GM12878 (cell line): ENCODE data around the gene LAMA2. TPM values are rescaled to one million over a fixed set of nuclear protein-coding genes. Genes with fewer than 3 reads are reported as not detected.

Source experiments
- BRCA1 ChIP-seq: IDR thresholded peaks from 2 replicates; pipeline ENCODE4 v1.6.1; 2011; ENCODE audit warnings: low read depth, low read length, improper control_type of control experiment
- E4F1 ChIP-seq: fragments of 450-650 bp; IDR thresholded peaks from 2 replicates; pipeline ENCODE4 v1.6.1; 2018; ENCODE audit warnings: borderline replicate concordance, mild to moderate bottlenecking; ENCODE audit not compliant: partially characterized antibody
- MTA2 ChIP-seq: fragments of 450-650 bp; IDR thresholded peaks from 2 replicates; pipeline ENCODE4 v1.6.1; 2016; ENCODE audit warnings: low read depth, mild to moderate bottlenecking, moderate library complexity
- MXI1 ChIP-seq: fragments of 150-350 bp; IDR thresholded peaks from 2 replicates; pipeline ENCODE4 v1.6.1; 2011; ENCODE audit warnings: low read depth, mild to moderate bottlenecking, inconsistent platforms, low read length, improper control_type of control experiment
- NR2C2 ChIP-seq: IDR thresholded peaks from 2 replicates; pipeline ENCODE4 v1.6.1; 2011; ENCODE audit warnings: borderline replicate concordance, low read depth; ENCODE audit not compliant: control insufficient read depth, insufficient read length
- POU2F2 ChIP-seq: IDR thresholded peaks from 3 replicates; pipeline ENCODE4 v1.6.1; 2011; ENCODE audit warnings: low read depth, mild to moderate bottlenecking, low read length, borderline replicate concordance
- WRNIP1 ChIP-seq: IDR thresholded peaks from 2 replicates; pipeline ENCODE4 v1.6.1; 2011; ENCODE audit warnings: low read depth, low read length, improper control_type of control experiment, borderline replicate concordance
- ZBED1 ChIP-seq: IDR thresholded peaks from 2 replicates; pipeline ENCODE4 v1.6.1; 2016; ENCODE audit warnings: borderline replicate concordance
- ZNF217 ChIP-seq: fragments of 450-650 bp; IDR thresholded peaks from 2 replicates; pipeline ENCODE4 v1.6.1; 2017; ENCODE audit warnings: antibody characterized with exemption, mild to moderate bottlenecking
- ZNF274 ChIP-seq: IDR thresholded peaks from one replicate; pipeline ENCODE4 v1.8.0; 2011; ENCODE audit not compliant: insufficient read length, insufficient read depth
- polyA plus RNA-seq, 11 experiments: library from polyadenylated mRNA; depleted of rRNA in 4 of 11; unstranded in 6 of 11; stranded (reverse) in 5 of 11; fragments of >200 nt; fragmentation: Nextera tagmentation in 4 of 11; fragmentation: Illumina TruSeq in 1 of 11; extraction: Ambion mirVana in 4 of 11; extraction: Trizol in 1 of 11; gene quantifications; 1 replicate in 1 of 11; 2 replicates in 10 of 11; pipeline versions ENCODE4 v1.2.1 to v1.2.3, GENCODE V29; 2011 to 2016; ENCODE audit warnings: inconsistent platforms in 2 of 11, missing spikeins in 2 of 11, low read depth in 1 of 11
- total RNA-seq, 4 experiments: library from RNA; depleted of rRNA in 3 of 4; stranded (reverse); fragments of >200 nt in 3 of 4; fragmentation: Illumina TruSeq in 1 of 4; extraction: Trizol in 1 of 4; gene quantifications; 2 replicates each; pipeline versions ENCODE4 v1.2.1 to v1.2.3, GENCODE V29; 2013 to 2021
- TF ChIP-seq, protein P1 (sequence below): IDR thresholded peaks from 2 replicates; pipeline ENCODE4 v1.6.1; 2012; ENCODE audit warnings: improper control_type of control experiment, low read depth, low read length; ENCODE audit not compliant: insufficient replicate concordance
- TF ChIP-seq, protein P2 (sequence below): fragments of 450-650 bp; formaldehyde crosslinking; IDR thresholded peaks from 2 replicates; pipeline ENCODE4 v1.4.0; 2020; ENCODE audit warnings: mild to moderate bottlenecking, moderate library complexity
- TF ChIP-seq, protein P3 (sequence below): IDR thresholded peaks from 2 replicates; pipeline ENCODE4 v1.6.1; 2011; ENCODE audit warnings: borderline replicate concordance, low read depth, mild to moderate bottlenecking, moderate library complexity, mixed read lengths, low read length; ENCODE audit not compliant: insufficient read depth; ENCODE audit errors: extremely low read length
- TF ChIP-seq, protein P4 (sequence below): fragments of 450-650 bp; IDR thresholded peaks from 2 replicates; pipeline ENCODE4 v1.6.1; 2017; ENCODE audit warnings: low read depth, mild to moderate bottlenecking, moderate library complexity

Gene LAMA2
- total and polyA plus RNA-seq, 10 of the 15 experiments (the other 5 are each of a cell fraction or from before 2014, with no cell fraction given): 0.04 to 2.0 (median 0.37) TPM; not detected in 1

DNA sequence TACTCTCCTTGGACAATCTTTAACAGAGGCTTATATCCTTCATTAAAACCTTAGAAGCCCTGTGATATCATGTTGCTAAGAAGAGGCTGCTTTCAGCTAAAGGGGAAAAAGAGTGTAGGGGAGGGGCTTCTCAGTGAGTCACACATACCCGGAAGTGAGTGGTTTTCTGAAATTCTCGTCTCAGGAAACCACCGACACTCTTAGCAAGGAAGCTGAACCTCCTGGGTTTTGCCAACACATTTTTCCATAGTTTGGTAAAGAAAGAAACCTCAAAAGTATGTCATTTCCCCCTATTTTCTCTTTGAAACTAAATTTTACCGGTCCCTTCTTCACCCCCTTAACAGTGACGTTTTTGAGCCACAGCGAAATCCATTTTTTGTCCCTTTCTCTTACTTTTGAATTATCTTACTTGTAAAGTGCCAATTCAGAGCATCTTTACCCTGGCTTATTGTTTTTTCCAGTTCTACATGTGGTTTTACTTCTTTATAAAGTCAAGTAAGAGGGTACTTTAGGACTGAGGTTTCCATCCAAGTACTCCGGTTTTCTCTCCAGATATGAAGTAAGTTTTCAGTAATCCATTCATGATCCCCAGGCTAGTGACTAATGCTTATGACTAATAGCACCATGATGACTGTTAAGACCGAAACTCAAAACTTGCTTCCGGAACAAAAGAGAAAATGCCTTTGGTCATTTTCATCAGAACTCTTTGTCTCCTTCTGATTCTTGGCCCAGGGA is 607.8 kb downstream of the LAMA2 start (continued):
- TF ChIP-seq, protein P1, sequence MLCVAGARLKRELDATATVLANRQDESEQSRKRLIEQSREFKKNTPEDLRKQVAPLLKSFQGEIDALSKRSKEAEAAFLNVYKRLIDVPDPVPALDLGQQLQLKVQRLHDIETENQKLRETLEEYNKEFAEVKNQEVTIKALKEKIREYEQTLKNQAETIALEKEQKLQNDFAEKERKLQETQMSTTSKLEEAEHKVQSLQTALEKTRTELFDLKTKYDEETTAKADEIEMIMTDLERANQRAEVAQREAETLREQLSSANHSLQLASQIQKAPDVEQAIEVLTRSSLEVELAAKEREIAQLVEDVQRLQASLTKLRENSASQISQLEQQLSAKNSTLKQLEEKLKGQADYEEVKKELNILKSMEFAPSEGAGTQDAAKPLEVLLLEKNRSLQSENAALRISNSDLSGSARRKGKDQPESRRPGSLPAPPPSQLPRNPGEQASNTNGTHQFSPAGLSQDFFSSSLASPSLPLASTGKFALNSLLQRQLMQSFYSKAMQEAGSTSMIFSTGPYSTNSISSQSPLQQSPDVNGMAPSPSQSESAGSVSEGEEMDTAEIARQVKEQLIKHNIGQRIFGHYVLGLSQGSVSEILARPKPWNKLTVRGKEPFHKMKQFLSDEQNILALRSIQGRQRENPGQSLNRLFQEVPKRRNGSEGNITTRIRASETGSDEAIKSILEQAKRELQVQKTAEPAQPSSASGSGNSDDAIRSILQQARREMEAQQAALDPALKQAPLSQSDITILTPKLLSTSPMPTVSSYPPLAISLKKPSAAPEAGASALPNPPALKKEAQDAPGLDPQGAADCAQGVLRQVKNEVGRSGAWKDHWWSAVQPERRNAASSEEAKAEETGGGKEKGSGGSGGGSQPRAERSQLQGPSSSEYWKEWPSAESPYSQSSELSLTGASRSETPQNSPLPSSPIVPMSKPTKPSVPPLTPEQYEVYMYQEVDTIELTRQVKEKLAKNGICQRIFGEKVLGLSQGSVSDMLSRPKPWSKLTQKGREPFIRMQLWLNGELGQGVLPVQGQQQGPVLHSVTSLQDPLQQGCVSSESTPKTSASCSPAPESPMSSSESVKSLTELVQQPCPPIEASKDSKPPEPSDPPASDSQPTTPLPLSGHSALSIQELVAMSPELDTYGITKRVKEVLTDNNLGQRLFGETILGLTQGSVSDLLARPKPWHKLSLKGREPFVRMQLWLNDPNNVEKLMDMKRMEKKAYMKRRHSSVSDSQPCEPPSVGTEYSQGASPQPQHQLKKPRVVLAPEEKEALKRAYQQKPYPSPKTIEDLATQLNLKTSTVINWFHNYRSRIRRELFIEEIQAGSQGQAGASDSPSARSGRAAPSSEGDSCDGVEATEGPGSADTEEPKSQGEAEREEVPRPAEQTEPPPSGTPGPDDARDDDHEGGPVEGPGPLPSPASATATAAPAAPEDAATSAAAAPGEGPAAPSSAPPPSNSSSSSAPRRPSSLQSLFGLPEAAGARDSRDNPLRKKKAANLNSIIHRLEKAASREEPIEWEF: no peak
- TF ChIP-seq NR2C2: no peak
- TF ChIP-seq, protein P2, sequence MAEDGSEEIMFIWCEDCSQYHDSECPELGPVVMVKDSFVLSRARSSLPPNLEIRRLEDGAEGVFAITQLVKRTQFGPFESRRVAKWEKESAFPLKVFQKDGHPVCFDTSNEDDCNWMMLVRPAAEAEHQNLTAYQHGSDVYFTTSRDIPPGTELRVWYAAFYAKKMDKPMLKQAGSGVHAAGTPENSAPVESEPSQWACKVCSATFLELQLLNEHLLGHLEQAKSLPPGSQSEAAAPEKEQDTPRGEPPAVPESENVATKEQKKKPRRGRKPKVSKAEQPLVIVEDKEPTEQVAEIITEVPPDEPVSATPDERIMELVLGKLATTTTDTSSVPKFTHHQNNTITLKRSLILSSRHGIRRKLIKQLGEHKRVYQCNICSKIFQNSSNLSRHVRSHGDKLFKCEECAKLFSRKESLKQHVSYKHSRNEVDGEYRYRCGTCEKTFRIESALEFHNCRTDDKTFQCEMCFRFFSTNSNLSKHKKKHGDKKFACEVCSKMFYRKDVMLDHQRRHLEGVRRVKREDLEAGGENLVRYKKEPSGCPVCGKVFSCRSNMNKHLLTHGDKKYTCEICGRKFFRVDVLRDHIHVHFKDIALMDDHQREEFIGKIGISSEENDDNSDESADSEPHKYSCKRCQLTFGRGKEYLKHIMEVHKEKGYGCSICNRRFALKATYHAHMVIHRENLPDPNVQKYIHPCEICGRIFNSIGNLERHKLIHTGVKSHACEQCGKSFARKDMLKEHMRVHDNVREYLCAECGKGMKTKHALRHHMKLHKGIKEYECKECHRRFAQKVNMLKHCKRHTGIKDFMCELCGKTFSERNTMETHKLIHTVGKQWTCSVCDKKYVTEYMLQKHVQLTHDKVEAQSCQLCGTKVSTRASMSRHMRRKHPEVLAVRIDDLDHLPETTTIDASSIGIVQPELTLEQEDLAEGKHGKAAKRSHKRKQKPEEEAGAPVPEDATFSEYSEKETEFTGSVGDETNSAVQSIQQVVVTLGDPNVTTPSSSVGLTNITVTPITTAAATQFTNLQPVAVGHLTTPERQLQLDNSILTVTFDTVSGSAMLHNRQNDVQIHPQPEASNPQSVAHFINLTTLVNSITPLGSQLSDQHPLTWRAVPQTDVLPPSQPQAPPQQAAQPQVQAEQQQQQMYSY: no peak
- peak; percentile 46; the same call in 1 of the 2 replicates for TF ChIP-seq MTA2
- peak; percentile 53; the same call in 1 of the 2 replicates for TF ChIP-seq ZBED1
- no peak for TF ChIP-seq BRCA1
- TF ChIP-seq E4F1: peak; percentile 28
- TF ChIP-seq, protein P3, sequence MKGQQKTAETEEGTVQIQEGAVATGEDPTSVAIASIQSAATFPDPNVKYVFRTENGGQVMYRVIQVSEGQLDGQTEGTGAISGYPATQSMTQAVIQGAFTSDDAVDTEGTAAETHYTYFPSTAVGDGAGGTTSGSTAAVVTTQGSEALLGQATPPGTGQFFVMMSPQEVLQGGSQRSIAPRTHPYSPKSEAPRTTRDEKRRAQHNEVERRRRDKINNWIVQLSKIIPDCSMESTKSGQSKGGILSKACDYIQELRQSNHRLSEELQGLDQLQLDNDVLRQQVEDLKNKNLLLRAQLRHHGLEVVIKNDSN: no peak
- no peak for TF ChIP-seq ZNF274
- TF ChIP-seq, protein P4, sequence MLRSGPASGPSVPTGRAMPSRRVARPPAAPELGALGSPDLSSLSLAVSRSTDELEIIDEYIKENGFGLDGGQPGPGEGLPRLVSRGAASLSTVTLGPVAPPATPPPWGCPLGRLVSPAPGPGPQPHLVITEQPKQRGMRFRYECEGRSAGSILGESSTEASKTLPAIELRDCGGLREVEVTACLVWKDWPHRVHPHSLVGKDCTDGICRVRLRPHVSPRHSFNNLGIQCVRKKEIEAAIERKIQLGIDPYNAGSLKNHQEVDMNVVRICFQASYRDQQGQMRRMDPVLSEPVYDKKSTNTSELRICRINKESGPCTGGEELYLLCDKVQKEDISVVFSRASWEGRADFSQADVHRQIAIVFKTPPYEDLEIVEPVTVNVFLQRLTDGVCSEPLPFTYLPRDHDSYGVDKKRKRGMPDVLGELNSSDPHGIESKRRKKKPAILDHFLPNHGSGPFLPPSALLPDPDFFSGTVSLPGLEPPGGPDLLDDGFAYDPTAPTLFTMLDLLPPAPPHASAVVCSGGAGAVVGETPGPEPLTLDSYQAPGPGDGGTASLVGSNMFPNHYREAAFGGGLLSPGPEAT: peak; percentile 83
- TF ChIP-seq WRNIP1: no peak
- TF ChIP-seq MXI1: no peak
- TF ChIP-seq ZNF217: 0 out of 2 replicates have a peak, but pooled peaks have one; percentile 36
- no peak for TF ChIP-seq POU2F2
